ENCODE results near the gene SLC1A3. TPM values are rescaled to one million over a fixed set of nuclear protein-coding genes. Genes with fewer than 3 reads are reported as not detected.

The SLC1A3 gene
- total RNA-seq, 1 experiment from 2014 or later, result 18.6 TPM

GRCh38 chr5:36628695-36629094, 22.3 kb downstream of the SLC1A3 start:
- no peak overlapping the region for H2BK15ac ChIP-seq (ENCODE audit: low read depth, low read length)
- no peak overlapping the region for H3K27ac Mint-ChIP-seq
- no peak overlapping the region for H3K4me2 ChIP-seq (ENCODE audit: insufficient read depth, insufficient read length, low read length)
- no peak overlapping the region for H3K27ac ChIP-seq (ENCODE audit: insufficient read length, low read depth, low read length)
- H2AFZ ChIP-seq (ENCODE audit: low read length), result no peak overlapping the region
- H2BK12ac ChIP-seq (ENCODE audit: insufficient read length, low read depth, low read length), result no peak overlapping the region
- no peak overlapping the region for H3K56ac ChIP-seq (ENCODE audit: insufficient read length, low read depth, low read length)
- no peaks in the 10 kb centered on the region for H3K79me2 ChIP-seq (ENCODE audit: insufficient read depth, low read length)
- WGBS (ENCODE audit: extremely low coverage, insufficient read length, low lambda C conversion rate), result no CpG with 5 or more reads among the region's 2 CpGs
- H3K27me3 ChIP-seq (ENCODE audit: insufficient read depth, low read length), result no peaks in the 10 kb centered on the region
- no peak overlapping the region for H3K14ac ChIP-seq (ENCODE audit: insufficient read depth, low read length)
- no peaks in the 10 kb centered on the region for H3K79me1 ChIP-seq (ENCODE audit: insufficient read depth, low read depth, low read length, poor library complexity, severe bottlenecking)
- H3K27me3 Mint-ChIP-seq (ENCODE audit: low read depth), result no peaks in the 10 kb centered on the region
- H2BK5ac ChIP-seq (ENCODE audit: insufficient read length, low read length), result no peak overlapping the region
- no peak overlapping the region for H3K4me3 Mint-ChIP-seq
- TF ChIP-seq CTCF (conservative IDR thresholded peaks at IDR 0.05), result no peak
- no peak for DNase-seq
- H4K8ac ChIP-seq (replicated peaks; ENCODE audit: insufficient read length, low read depth, low read length), result no peak overlapping the region
- peaks cover 4 to 15% (median 14%) of the 10 kb centered on the region in 3 experiments; a peak in 5 of 7 replicates for H3K36me3 Mint-ChIP-seq (ENCODE audit: insufficient read depth in 1 of 3, low read depth in 3 of 3)
- no peaks in the 10 kb centered on the region for H3K4me1 ChIP-seq (ENCODE audit: insufficient read depth, low read length)
- no peaks in the 10 kb centered on the region for H3K9me3 ChIP-seq (ENCODE audit: control insufficient read depth, low read depth, low read length)
- H4K20me1 ChIP-seq (ENCODE audit: control insufficient read depth, insufficient read depth, insufficient read length), result no peaks in the 10 kb centered on the region
- no peak overlapping the region for H3K18ac ChIP-seq (ENCODE audit: insufficient read length, low read depth, low read length)
- H4K91ac ChIP-seq (ENCODE audit: insufficient read length, low read depth, low read length), result no peak overlapping the region
- no peak overlapping the region for H3K4ac ChIP-seq (ENCODE audit: low read depth, low read length)
- no peak overlapping the region for H4K5ac ChIP-seq (ENCODE audit: insufficient read length, low read depth, low read length)
- H3T11ph ChIP-seq (ENCODE audit: low read length), result no peak overlapping the region
- H2AK5ac ChIP-seq (ENCODE audit: insufficient read length, low read length), result no peak overlapping the region
- H3K4me1 Mint-ChIP-seq, result peaks cover 0 to 3% of the 10 kb centered on the region in 2 experiments; a peak in 2 of 4 replicates
- H2BK120ac ChIP-seq (ENCODE audit: low read depth, low read length, poor library complexity, severe bottlenecking), result no peak overlapping the region
- no peaks in the 10 kb centered on the region for H3K9me3 Mint-ChIP-seq
- H3K23me2 ChIP-seq (ENCODE audit: insufficient read length, low read depth, low read length, poor library complexity, severe bottlenecking), result no peaks in the 10 kb centered on the region
- no peak overlapping the region for H3K9ac ChIP-seq (ENCODE audit: extremely low read depth, insufficient read length, low read length)
- H3K23ac ChIP-seq (ENCODE audit: insufficient read length, low read depth, low read length), result no peak overlapping the region
- H2BK20ac ChIP-seq (ENCODE audit: low read depth, low read length, poor library complexity, severe bottlenecking), result no peak overlapping the region

All from H9 (cell line).